Hepatocyte (in vitro differentiated cells): ENCODE results near the gene NPL. TPM values are rescaled to one million over a fixed set of nuclear protein-coding genes. Genes with fewer than 3 reads are reported as not detected.

ENCODE experiments used
- DNase-seq: peaks from one replicate; pipeline ENCODE4 v3.0.0-alpha.2; 2016; ENCODE audit warnings: low spot score
- H2AFZ ChIP-seq: fragments of 200-600 bp; sonication (generic); 2 replicates; pipeline ENCODE4 v1.6.0; 2016; ENCODE audit warnings: antibody characterized with exemption, mild to moderate bottlenecking
- H3K27ac ChIP-seq: fragments of 200-600 bp; sonication (generic); 2 replicates; pipeline ENCODE4 v1.5.1; 2016; ENCODE audit warnings: mild to moderate bottlenecking
- H3K27me3 ChIP-seq: fragments of 200-600 bp; sonication (generic); 2 replicates; pipeline ENCODE4 v1.6.1; 2016
- H3K36me3 ChIP-seq: fragments of 200-600 bp; sonication (generic); replicated peaks from 2 replicates; pipeline ENCODE4 v1.5.1; 2016; ENCODE audit warnings: low read depth; ENCODE audit not compliant: insufficient read depth
- H3K4me1 ChIP-seq: fragments of 200-600 bp; sonication (generic); 2 replicates; pipeline ENCODE4 v1.5.1; 2016; ENCODE audit warnings: mild to moderate bottlenecking, moderate library complexity; ENCODE audit not compliant: insufficient read depth
- H3K4me2 ChIP-seq: fragments of 200-600 bp; sonication (generic); 2 replicates; pipeline ENCODE4 v1.6.0; 2016
- H3K4me3 ChIP-seq: fragments of 200-600 bp; sonication (generic); 2 replicates; pipeline ENCODE4 v1.5.1; 2016; ENCODE audit warnings: mild to moderate bottlenecking
- H3K79me2 ChIP-seq: fragments of 200-600 bp; sonication (generic); 2 replicates; pipeline ENCODE4 v1.6.0; 2017; ENCODE audit warnings: mild to moderate bottlenecking
- H3K9me2 ChIP-seq: fragments of 200-600 bp; sonication (generic); replicated peaks from 2 replicates; pipeline ENCODE4 v1.6.0; 2017; ENCODE audit warnings: mild to moderate bottlenecking; ENCODE audit not compliant: insufficient read depth
- H3K9me3 ChIP-seq: fragments of 200-600 bp; sonication (generic); 2 replicates; pipeline ENCODE4 v1.5.1; 2016; ENCODE audit warnings: low read depth, mild to moderate bottlenecking
- H4K20me1 ChIP-seq: fragments of 200-600 bp; sonication (generic); 2 replicates; pipeline ENCODE4 v1.6.0; 2016; ENCODE audit warnings: mild to moderate bottlenecking; ENCODE audit not compliant: insufficient read depth, poor library complexity, severe bottlenecking
- EZH2 ChIP-seq: fragments of 200-600 bp; sonication (generic); IDR thresholded peaks from 2 replicates; pipeline ENCODE4 v1.6.1; 2016; ENCODE audit warnings: antibody characterized with exemption, mild to moderate bottlenecking, borderline replicate concordance
- EZH2phosphoT487 ChIP-seq: fragments of 200-600 bp; sonication (generic); IDR thresholded peaks from one replicate; pipeline ENCODE4 v1.6.1; 2018; ENCODE audit warnings: antibody characterized with exemption, mild to moderate bottlenecking, low read depth, moderate library complexity; ENCODE audit not compliant: unreplicated experiment, severe bottlenecking
- WGBS: methylation state at CpG from one replicate; pipeline ENCODE4 v1.1.6; 2016; ENCODE audit warnings: low lambda C conversion rate; ENCODE audit errors: missing lambda C conversion rate; 5-methylcytosine and 5-hydroxymethylcytosine counted together
- polyA plus RNA-seq: library from polyadenylated mRNA; unstranded; fragments of >200 nt; fragmentation: Nextera tagmentation; extraction: Ambion mirVana; gene quantifications from 2 replicates; pipeline ENCODE4 v1.2.1, GENCODE V29; 2016
- total RNA-seq: library from RNA; depleted of rRNA; stranded (reverse); fragments of >200 nt; gene quantifications from 2 replicates; pipeline ENCODE4 v1.2.3, GENCODE V29; 2014
- TF ChIP-seq, protein P1 (sequence below): fragments of 200-600 bp; sonication (generic); IDR thresholded peaks from 2 replicates; pipeline ENCODE4 v1.5.1; 2016; ENCODE audit warnings: antibody characterized with exemption, mild to moderate bottlenecking; ENCODE audit not compliant: poor library complexity

The NPL gene
- total and polyA plus RNA-seq, 2 experiments from 2014 or later: 7.1 to 10.2 TPM

- Histone ChIP-seq H2AFZ (no peak overlapping the region), H3K79me2 (peaks cover 84% of the 10 kb centered on the region), H4K20me1 (peaks cover 33% of the 10 kb centered on the region), H3K9me3 (no peaks in the 10 kb centered on the region), H3K4me3 (no peak overlapping the region), H3K36me3 (peaks cover 22% of the 10 kb centered on the region), H3K27me3 (no peaks in the 10 kb centered on the region), H3K9me2 (no peaks in the 10 kb centered on the region), H3K4me2 (no peak overlapping the region), H3K4me1 (no peaks in the 10 kb centered on the region), H3K27ac (no peak overlapping the region)
- no peak for TF ChIP-seq EZH2
- TF ChIP-seq, protein P1, sequence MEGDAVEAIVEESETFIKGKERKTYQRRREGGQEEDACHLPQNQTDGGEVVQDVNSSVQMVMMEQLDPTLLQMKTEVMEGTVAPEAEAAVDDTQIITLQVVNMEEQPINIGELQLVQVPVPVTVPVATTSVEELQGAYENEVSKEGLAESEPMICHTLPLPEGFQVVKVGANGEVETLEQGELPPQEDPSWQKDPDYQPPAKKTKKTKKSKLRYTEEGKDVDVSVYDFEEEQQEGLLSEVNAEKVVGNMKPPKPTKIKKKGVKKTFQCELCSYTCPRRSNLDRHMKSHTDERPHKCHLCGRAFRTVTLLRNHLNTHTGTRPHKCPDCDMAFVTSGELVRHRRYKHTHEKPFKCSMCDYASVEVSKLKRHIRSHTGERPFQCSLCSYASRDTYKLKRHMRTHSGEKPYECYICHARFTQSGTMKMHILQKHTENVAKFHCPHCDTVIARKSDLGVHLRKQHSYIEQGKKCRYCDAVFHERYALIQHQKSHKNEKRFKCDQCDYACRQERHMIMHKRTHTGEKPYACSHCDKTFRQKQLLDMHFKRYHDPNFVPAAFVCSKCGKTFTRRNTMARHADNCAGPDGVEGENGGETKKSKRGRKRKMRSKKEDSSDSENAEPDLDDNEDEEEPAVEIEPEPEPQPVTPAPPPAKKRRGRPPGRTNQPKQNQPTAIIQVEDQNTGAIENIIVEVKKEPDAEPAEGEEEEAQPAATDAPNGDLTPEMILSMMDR: no peak
- no peak for TF ChIP-seq EZH2phosphoT487
- no peak for DNase-seq
- WGBS: 91% methylated on average over 3 of the region's 3 CpGs
Observed at GRCh38 chr1:182857212-182857611, 67.6 kb downstream of the NPL start.

GRCh38 chr1:182860658-182861057 lies 71.1 kb downstream of the NPL start:
- H3K27me3 ChIP-seq: no peaks in the 10 kb centered on the region
- H3K36me3 ChIP-seq: peaks cover 19% of the 10 kb centered on the region
- DNase-seq: no peak
- H3K4me1 ChIP-seq: no peaks in the 10 kb centered on the region
- peaks cover 66% of the 10 kb centered on the region for H3K79me2 ChIP-seq
- no peak overlapping the region for H3K4me2 ChIP-seq
- no peaks in the 10 kb centered on the region for H3K9me2 ChIP-seq
- peaks cover 30% of the 10 kb centered on the region for H4K20me1 ChIP-seq
- H2AFZ ChIP-seq: no peak overlapping the region
- TF ChIP-seq EZH2phosphoT487: no peak
- no peak for TF ChIP-seq EZH2
- TF ChIP-seq, protein P1: no peak
- no peak overlapping the region for H3K4me3 ChIP-seq
- H3K9me3 ChIP-seq: no peaks in the 10 kb centered on the region
- H3K27ac ChIP-seq: no peak overlapping the region
- 90% methylated on average over 4 of the region's 4 CpGs for WGBS

DNA sequence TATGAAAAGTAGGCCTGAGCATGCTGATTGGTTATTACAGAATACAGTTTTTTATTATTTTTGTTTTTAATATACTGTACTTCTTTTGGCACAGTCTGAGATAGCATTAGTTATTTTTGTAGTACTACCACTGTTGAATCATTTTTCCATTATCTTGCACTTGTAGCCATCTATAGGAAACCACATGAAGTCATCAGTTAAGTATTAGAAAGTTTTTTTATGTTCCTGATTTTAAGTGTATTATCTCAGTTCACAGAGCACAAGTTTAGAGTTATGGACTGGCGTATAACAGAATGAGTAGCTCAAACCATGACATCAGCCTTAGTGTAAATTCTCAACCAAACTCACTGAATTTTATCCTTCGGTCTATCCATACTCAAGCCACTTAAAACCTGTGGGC lies 72.4 kb downstream of the NPL start:
- no peaks in the 10 kb centered on the region for H3K27me3 ChIP-seq
- no peaks in the 10 kb centered on the region for H3K4me1 ChIP-seq
- H3K4me3 ChIP-seq: no peak overlapping the region
- no peaks in the 10 kb centered on the region for H3K9me2 ChIP-seq
- H3K79me2 ChIP-seq: peaks cover 63% of the 10 kb centered on the region
- H3K27ac ChIP-seq: no peak overlapping the region
- peaks cover 23% of the 10 kb centered on the region for H3K36me3 ChIP-seq
- TF ChIP-seq EZH2: no peak
- TF ChIP-seq, protein P1: no peak
- TF ChIP-seq EZH2phosphoT487: no peak
- 99% methylated on average over 2 of the region's 2 CpGs for WGBS
- no peak overlapping the region for H2AFZ ChIP-seq
- DNase-seq: no peak
- H4K20me1 ChIP-seq: peaks cover 22% of the 10 kb centered on the region
- no peak overlapping the region for H3K4me2 ChIP-seq
- H3K9me3 ChIP-seq: no peaks in the 10 kb centered on the region

GRCh38 chr1:182862827-182863226 lies 73.3 kb downstream of the NPL start:
- Histone ChIP-seq H3K79me2 (peaks cover 58% of the 10 kb centered on the region), H3K27me3 (no peaks in the 10 kb centered on the region), H3K27ac (no peak overlapping the region), H3K9me3 (no peaks in the 10 kb centered on the region), H3K4me2 (no peak overlapping the region), H3K9me2 (no peaks in the 10 kb centered on the region), H2AFZ (no peak overlapping the region), H3K36me3 (peaks cover 23% of the 10 kb centered on the region), H3K4me1 (no peaks in the 10 kb centered on the region), H3K4me3 (no peak overlapping the region), H4K20me1 (peaks cover 22% of the 10 kb centered on the region)
- TF ChIP-seq, protein P1: no peak
- no peak for TF ChIP-seq EZH2phosphoT487
- TF ChIP-seq EZH2: no peak
- no peak for DNase-seq
- WGBS: 100% methylated on average over 1 of the region's 1 CpG
